ENCODE results near the gene SLC7A5.
A peak's percentile ranks its signal among the peaks of the same experiment; 100 is the strongest.

SLC7A5 gene

GRCh38 chr16:87855852-87856715, 13.2 kb downstream of the SLC7A5 start:
- Histone ChIP-seq H3K9me3 (ENCODE audit: insufficient read depth, low read depth, low read length) (no peaks in the 10 kb centered on the region), H3K9ac (ENCODE audit: low read depth, low read length) (no peak overlapping the region; the same call in 1 of the 2 replicates), H3K4me1 (ENCODE audit: insufficient read depth, low read length) (peaks cover 24% of the 10 kb centered on the region), H3K27me3 (ENCODE audit: insufficient read depth, low read length) (no peaks in the 10 kb centered on the region; the same call in 1 of the 2 replicates), H3K36me3 (ENCODE audit: insufficient read depth, low read length) (peaks cover 13% of the 10 kb centered on the region), H3K27ac (ENCODE audit: low read depth, low read length) (no peak overlapping the region), H3K4me3 (ENCODE audit: low read length) (no peak overlapping the region)
- 88% methylated on average over 26 of the region's 26 CpGs for WGBS

- Histone ChIP-seq H3K4me3 (ENCODE audit: low read length) (no peak overlapping the region), H3K9ac (ENCODE audit: low read depth, low read length) (no peak overlapping the region), H3K4me1 (ENCODE audit: insufficient read depth, low read length) (peaks cover 24% of the 10 kb centered on the region), H3K27ac (ENCODE audit: low read depth, low read length) (no peak overlapping the region), H3K9me3 (ENCODE audit: insufficient read depth, low read depth, low read length) (no peaks in the 10 kb centered on the region), H3K36me3 (ENCODE audit: insufficient read depth, low read length) (peaks cover 23% of the 10 kb centered on the region), H3K27me3 (ENCODE audit: insufficient read depth, low read length) (no peaks in the 10 kb centered on the region)
- 93% methylated on average over 22 of the region's 22 CpGs for WGBS
These were observed 14.2 kb downstream of the SLC7A5 start for GRCh38 chr16:87854907-87855683.

- H3K9ac ChIP-seq (ENCODE audit: low read depth, low read length), result no peak overlapping the region
- H3K9me3 ChIP-seq (ENCODE audit: insufficient read depth, low read depth, low read length), result no peaks in the 10 kb centered on the region
These were observed 15.0 kb downstream of the SLC7A5 start for GRCh38 chr16:87854053-87854906.

GRCh38 chr16:87853411-87854052, 15.8 kb downstream of the SLC7A5 start:
- peaks cover 37% of the 10 kb centered on the region for H3K36me3 ChIP-seq (ENCODE audit: insufficient read depth, low read length)
- 26% methylated on average over 25 of the region's 25 CpGs for WGBS
- H3K9ac ChIP-seq (ENCODE audit: low read depth, low read length), result peak overlapping the region; percentile 80
- H3K9me3 ChIP-seq (ENCODE audit: insufficient read depth, low read depth, low read length), result no peaks in the 10 kb centered on the region
- H3K4me1 ChIP-seq (ENCODE audit: insufficient read depth, low read length), result peaks cover 24% of the 10 kb centered on the region
- H3K27ac ChIP-seq (ENCODE audit: low read depth, low read length), result peak overlapping the region; percentile 85
- no peak overlapping the region; the same call in 1 of the 2 replicates for H3K4me3 ChIP-seq (ENCODE audit: low read length)
- H3K27me3 ChIP-seq (ENCODE audit: insufficient read depth, low read length), result no peaks in the 10 kb centered on the region

More at GRCh38 chr16:87854053-87854906, 15.0 kb downstream of the SLC7A5 start:
- H3K4me3 ChIP-seq (ENCODE audit: low read length), result no peak overlapping the region
- H3K27ac ChIP-seq (ENCODE audit: low read depth, low read length), result peak overlapping the region; percentile 18; the same call in 1 of the 2 replicates
- peaks cover 24% of the 10 kb centered on the region for H3K4me1 ChIP-seq (ENCODE audit: insufficient read depth, low read length)
- no peaks in the 10 kb centered on the region for H3K27me3 ChIP-seq (ENCODE audit: insufficient read depth, low read length)
- 79% methylated on average over 19 of the region's 21 CpGs for WGBS
- H3K36me3 ChIP-seq (ENCODE audit: insufficient read depth, low read length), result peaks cover 30% of the 10 kb centered on the region

GRCh38 chr16:87851601-87852000, 17.7 kb downstream of the SLC7A5 start:
- 83% methylated on average over 21 of the region's 21 CpGs for WGBS
- H3K4me1 ChIP-seq (ENCODE audit: insufficient read depth, low read length), result peaks cover 24% of the 10 kb centered on the region
- H3K27ac ChIP-seq (ENCODE audit: low read depth, low read length), result peak overlapping the region; percentile 28; the same call in 1 of the 2 replicates
- H3K9ac ChIP-seq (ENCODE audit: low read depth, low read length), result no peak overlapping the region
- H3K9me3 ChIP-seq (ENCODE audit: insufficient read depth, low read depth, low read length), result no peaks in the 10 kb centered on the region
- H3K27me3 ChIP-seq (ENCODE audit: insufficient read depth, low read length), result no peaks in the 10 kb centered on the region
- H3K4me3 ChIP-seq (ENCODE audit: low read length), result no peak overlapping the region
- peaks cover 43% of the 10 kb centered on the region for H3K36me3 ChIP-seq (ENCODE audit: insufficient read depth, low read length)

- Histone ChIP-seq H3K9me3 (ENCODE audit: insufficient read depth, low read depth, low read length) (no peaks in the 10 kb centered on the region), H3K27me3 (ENCODE audit: insufficient read depth, low read length) (no peaks in the 10 kb centered on the region), H3K36me3 (ENCODE audit: insufficient read depth, low read length) (peaks cover 42% of the 10 kb centered on the region), H3K9ac (ENCODE audit: low read depth, low read length) (no peak overlapping the region), H3K27ac (ENCODE audit: low read depth, low read length) (peak overlapping the region; percentile 28; the same call in 1 of the 2 replicates), H3K4me3 (ENCODE audit: low read length) (no peak overlapping the region), H3K4me1 (ENCODE audit: insufficient read depth, low read length) (peaks cover 24% of the 10 kb centered on the region)
- 88% methylated on average over 14 of the region's 14 CpGs for WGBS
These were observed 18.1 kb downstream of the SLC7A5 start for GRCh38 chr16:87851141-87851587.

GRCh38 chr16:87850009-87851006, 19.0 kb downstream of the SLC7A5 start:
- H3K9ac ChIP-seq (ENCODE audit: low read depth, low read length), result no peak overlapping the region
- H3K9me3 ChIP-seq (ENCODE audit: insufficient read depth, low read depth, low read length), result no peaks in the 10 kb centered on the region
- H3K27me3 ChIP-seq (ENCODE audit: insufficient read depth, low read length), result no peaks in the 10 kb centered on the region
- H3K4me1 ChIP-seq (ENCODE audit: insufficient read depth, low read length), result peaks cover 24% of the 10 kb centered on the region
- peaks cover 39% of the 10 kb centered on the region for H3K36me3 ChIP-seq (ENCODE audit: insufficient read depth, low read length)
- H3K27ac ChIP-seq (ENCODE audit: low read depth, low read length), result no peak overlapping the region
- H3K4me3 ChIP-seq (ENCODE audit: low read length), result no peak overlapping the region
- 70% methylated on average over 25 of the region's 25 CpGs for WGBS

GRCh38 chr16:87849419-87850008, 19.8 kb downstream of the SLC7A5 start:
- Histone ChIP-seq H3K36me3 (ENCODE audit: insufficient read depth, low read length) (peaks cover 43% of the 10 kb centered on the region), H3K9ac (ENCODE audit: low read depth, low read length) (no peak overlapping the region), H3K4me3 (ENCODE audit: low read length) (no peak overlapping the region), H3K27ac (ENCODE audit: low read depth, low read length) (no peak overlapping the region), H3K4me1 (ENCODE audit: insufficient read depth, low read length) (peaks cover 23% of the 10 kb centered on the region), H3K27me3 (ENCODE audit: insufficient read depth, low read length) (no peaks in the 10 kb centered on the region), H3K9me3 (ENCODE audit: insufficient read depth, low read depth, low read length) (no peaks in the 10 kb centered on the region)
- 94% methylated on average over 16 of the region's 16 CpGs for WGBS

GRCh38 chr16:87848676-87849345, 20.5 kb downstream of the SLC7A5 start:
- no peak overlapping the region for H3K9ac ChIP-seq (ENCODE audit: low read depth, low read length)
- H3K27ac ChIP-seq (ENCODE audit: low read depth, low read length), result no peak overlapping the region
- peaks cover 17% of the 10 kb centered on the region for H3K4me1 ChIP-seq (ENCODE audit: insufficient read depth, low read length)
- no peaks in the 10 kb centered on the region for H3K27me3 ChIP-seq (ENCODE audit: insufficient read depth, low read length)
- WGBS, result 91% methylated on average over 18 of the region's 18 CpGs
- H3K4me3 ChIP-seq (ENCODE audit: low read length), result no peak overlapping the region
- no peaks in the 10 kb centered on the region for H3K9me3 ChIP-seq (ENCODE audit: insufficient read depth, low read depth, low read length)
- H3K36me3 ChIP-seq (ENCODE audit: insufficient read depth, low read length), result peaks cover 47% of the 10 kb centered on the region
